ENCODE results near the gene INPP5J.

DNA sequence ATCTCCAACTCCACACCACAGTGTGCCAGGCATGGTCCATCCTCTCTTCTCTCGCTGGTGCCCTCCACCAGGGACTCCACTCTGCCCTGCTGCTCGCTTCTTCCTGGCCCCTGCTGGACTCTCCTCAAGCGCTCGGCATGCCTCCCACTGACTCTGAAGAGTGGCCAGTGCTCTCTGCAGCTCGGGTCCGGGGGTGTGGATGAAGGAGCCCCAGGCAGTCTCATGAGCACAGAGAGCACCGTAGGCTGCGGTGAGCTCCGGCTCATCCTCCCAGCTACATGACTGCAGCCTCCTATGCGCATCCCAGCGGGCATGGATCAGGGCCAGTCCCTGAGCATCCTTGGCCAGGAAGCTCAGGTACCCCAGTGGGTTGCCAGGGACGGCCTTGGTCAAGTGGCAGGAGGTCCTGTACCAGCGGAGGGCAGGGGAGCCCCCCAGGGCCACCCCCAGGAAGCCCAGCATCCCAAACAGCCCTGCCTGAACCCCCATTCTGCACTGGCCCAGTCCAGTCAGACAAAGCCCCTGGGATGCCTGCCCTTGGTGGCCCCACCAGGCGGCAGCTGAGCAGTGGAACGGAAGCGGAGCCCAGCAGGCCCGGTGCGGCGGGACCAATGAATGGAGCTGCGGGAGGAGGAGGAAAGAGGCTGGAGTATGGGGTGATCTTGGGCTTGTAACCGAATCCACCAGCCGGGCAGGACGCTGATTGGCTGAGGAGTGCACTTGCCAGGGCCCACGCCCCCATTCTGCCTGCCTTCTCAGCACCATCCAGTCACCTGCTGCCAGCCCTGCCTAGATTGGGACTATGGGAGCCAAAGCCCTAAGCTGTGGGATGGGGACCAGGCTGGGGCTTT, 17.3 kb downstream of the INPP5J start, which contains the start of gene PLA2G3:
- TF ChIP-seq, protein P1, sequence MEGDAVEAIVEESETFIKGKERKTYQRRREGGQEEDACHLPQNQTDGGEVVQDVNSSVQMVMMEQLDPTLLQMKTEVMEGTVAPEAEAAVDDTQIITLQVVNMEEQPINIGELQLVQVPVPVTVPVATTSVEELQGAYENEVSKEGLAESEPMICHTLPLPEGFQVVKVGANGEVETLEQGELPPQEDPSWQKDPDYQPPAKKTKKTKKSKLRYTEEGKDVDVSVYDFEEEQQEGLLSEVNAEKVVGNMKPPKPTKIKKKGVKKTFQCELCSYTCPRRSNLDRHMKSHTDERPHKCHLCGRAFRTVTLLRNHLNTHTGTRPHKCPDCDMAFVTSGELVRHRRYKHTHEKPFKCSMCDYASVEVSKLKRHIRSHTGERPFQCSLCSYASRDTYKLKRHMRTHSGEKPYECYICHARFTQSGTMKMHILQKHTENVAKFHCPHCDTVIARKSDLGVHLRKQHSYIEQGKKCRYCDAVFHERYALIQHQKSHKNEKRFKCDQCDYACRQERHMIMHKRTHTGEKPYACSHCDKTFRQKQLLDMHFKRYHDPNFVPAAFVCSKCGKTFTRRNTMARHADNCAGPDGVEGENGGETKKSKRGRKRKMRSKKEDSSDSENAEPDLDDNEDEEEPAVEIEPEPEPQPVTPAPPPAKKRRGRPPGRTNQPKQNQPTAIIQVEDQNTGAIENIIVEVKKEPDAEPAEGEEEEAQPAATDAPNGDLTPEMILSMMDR (optimal IDR thresholded peaks at IDR 0.05 in 1 of 3, IDR thresholded peaks at IDR 0.05 in 1 of 3, conservative IDR thresholded peaks at IDR 0.05 in 1 of 3; ENCODE audit: extremely low read depth in 1 of 3, insufficient read depth in 2 of 3, low read length in 3 of 3) = no peak
- no peak for TF ChIP-seq EZH2 (IDR thresholded peaks at IDR 0.05; ENCODE audit: low read length)

All from keratinocyte (primary cell).